HCT116 (cell line): Measurements from ENCODE around the gene CBLIF.

Experiments
- EZH2 ChIP-seq: fragments of 200-600 bp; sonication (generic); IDR thresholded peaks from 2 replicates; pipeline ENCODE4 v1.6.1; 2017; ENCODE audit warnings: antibody characterized with exemption, mixed run types
- POLR2AphosphoS5 ChIP-seq: IDR thresholded peaks from 2 replicates; pipeline ENCODE4 v1.6.1; 2011; ENCODE audit warnings: mild to moderate bottlenecking, low read depth, low read length, moderate library complexity
- REST ChIP-seq: IDR thresholded peaks from 2 replicates; pipeline ENCODE4 v1.6.1; 2012; ENCODE audit warnings: low read depth
- ZNF274 ChIP-seq: fragments of 200-500 bp; sonication (Bioruptor generic); IDR thresholded peaks from 2 replicates; pipeline ENCODE4 v1.6.1; 2014; ENCODE audit warnings: mild to moderate bottlenecking, low read depth, low read length, inconsistent platforms

- TF ChIP-seq POLR2AphosphoS5 (no peak), REST (no peak), ZNF274 (no peak), EZH2 (no peak)
Measured at GRCh38 chr11:59849129-59849528, 3.8 kb upstream of the CBLIF start.
